T-cell (primary cell): ENCODE measurements around the gene LAIR2. TPM values are rescaled to one million over a fixed set of nuclear protein-coding genes. Genes with fewer than 3 reads are reported as not detected.

ENCODE experiments used
- ATAC-seq, 4 experiments: fragments of 200-7000 bp in 3 of 4; fragments of 150-1000 bp in 1 of 4; cut with Tn5 transposase; replicated peaks in 1 of 4; 1 replicate in 3 of 4; 2 replicates in 1 of 4; pipeline ENCODE4 v1.10.0; 2021; ENCODE audit warnings: moderate library complexity in 3 of 4, mild to moderate bottlenecking in 2 of 4, moderate number of reproducible peaks in 1 of 4
- CTCF ChIA-PET, 2 donors: fragments of 300-600 bp; sonication (Branson Sonifier 250); formaldehyde crosslinking; loops; one replicate each; lab custom pipeline; 2022; ENCODE audit warnings: antibody characterized with exemption in 2 of 2; lab: Charles Lee
- POLR2A ChIA-PET, 2 donors: fragments of 300-600 bp; sonication (Branson Sonifier 250); formaldehyde crosslinking; loops; one replicate each; lab custom pipeline; 2022; ENCODE audit warnings: antibody characterized with exemption in 2 of 2; lab: Charles Lee
- DNase-seq, 35 experiments: peaks; one replicate each; pipeline versions ENCODE4 v3.0.0 to v3.0.0-alpha.2; 2013 to 2023
- H3K27ac ChIP-seq: one replicate; pipeline ENCODE4 v1.5.1; 2013; ENCODE audit warnings: low read length
- H3K27me3 ChIP-seq, 2 experiments: replicated peaks in 1 of 2; 1 replicate in 1 of 2; 2 replicates in 1 of 2; pipeline versions ENCODE4 v1.6.1 to v1.7.0; 2013; ENCODE audit warnings: low read length in 1 of 2, mixed read lengths in 1 of 2; ENCODE audit not compliant: control insufficient read depth in 2 of 2, insufficient read depth in 2 of 2; ENCODE audit errors: extremely low read depth in 1 of 2
- H3K36me3 ChIP-seq, 2 donors: 1 replicate in 1 of 2; 2 replicates in 1 of 2; pipeline versions ENCODE4 v1.6.1 to v1.7.0; 2013; ENCODE audit warnings: low read length in 1 of 2; ENCODE audit not compliant: control insufficient read depth in 2 of 2, insufficient read depth in 1 of 2; ENCODE audit errors: extremely low read depth in 1 of 2
- H3K4me1 ChIP-seq, 2 experiments: 1 replicate in 1 of 2; 2 replicates in 1 of 2; pipeline versions ENCODE4 v1.6.1 to v1.7.0; 2013; ENCODE audit warnings: low read length in 2 of 2, mixed read lengths in 1 of 2; ENCODE audit not compliant: insufficient read depth in 2 of 2, control insufficient read depth in 1 of 2; ENCODE audit errors: extremely low read depth in 1 of 2
- H3K4me3 ChIP-seq, 2 donors: 1 replicate in 1 of 2; 2 replicates in 1 of 2; pipeline versions ENCODE4 v1.5.1 to v1.7.0; 2013; ENCODE audit warnings: mild to moderate bottlenecking in 2 of 2, low read length in 1 of 2, moderate library complexity in 1 of 2; ENCODE audit not compliant: control insufficient read depth in 1 of 2; ENCODE audit errors: extremely low read depth in 1 of 2
- H3K9me3 ChIP-seq: 2 replicates; pipeline ENCODE4 v1.7.0; 2013
- H3K27ac Mint-ChIP-seq, 2 donors: one replicate each; pipeline ENCODE4 v1.8.0; 2020 to 2021; ENCODE audit warnings: mild to moderate bottlenecking in 2 of 2, mixed read lengths in 2 of 2
- H3K27me3 Mint-ChIP-seq, 2 donors: one replicate each; pipeline ENCODE4 v1.8.0; 2021 to 2022; ENCODE audit warnings: mixed read lengths in 2 of 2
- H3K36me3 Mint-ChIP-seq: one replicate; pipeline ENCODE4 v1.8.0; 2021; ENCODE audit warnings: mixed read lengths
- H3K4me1 Mint-ChIP-seq, 3 donors: one replicate each; pipeline ENCODE4 v1.8.0; 2020 to 2022; ENCODE audit warnings: mixed read lengths in 3 of 3, mild to moderate bottlenecking in 1 of 3
- H3K4me3 Mint-ChIP-seq, 3 donors: one replicate each; pipeline ENCODE4 v1.8.0; 2020 to 2022; ENCODE audit warnings: mild to moderate bottlenecking in 3 of 3, mixed read lengths in 3 of 3, moderate library complexity in 3 of 3
- H3K9me3 Mint-ChIP-seq, 3 donors: one replicate each; pipeline ENCODE4 v1.8.0; 2020 to 2022; ENCODE audit warnings: mixed read lengths in 3 of 3
- WGBS: methylation state at CpG from one replicate; pipeline ENCODE4 v1.1.5; 2013; ENCODE audit warnings: missing lambda C conversion rate; ENCODE audit not compliant: insufficient coverage; 5-methylcytosine and 5-hydroxymethylcytosine counted together
- total RNA-seq, 35 experiments: library from RNA in 6 of 35; stranded (reverse) in 6 of 35; fragments of 120-200 nt in 1 of 35; gene quantifications; one replicate each; pipeline versions ENCODE4 v1.2.1 to v1.2.4 and lab custom pipeline; 2013 to 2026

LAIR2 gene
- total RNA-seq = 10 to 100 TPM in 1 of 5 donors, 1 to 10 TPM in 3, under 1 TPM in 1; 0.49 to 16.7 (median 1.3) TPM
- 13.0 TPM for total RNA-seq (2013)
- total RNA-seq (lab: John Stamatoyannopoulos, UW) = 0 to 1.8 (median 0.47) reads per million in 29 experiments

GRCh38 chr19:54502518-54503048, at the start of gene LAIR2:
TSS of gene LAIR2 (plus strand) at chr19:54502831. CDS start at chr19:54502919, 88 bp downstream.
- H3K36me3 Mint-ChIP-seq = no peaks in the 10 kb centered on the region
- CTCF ChIA-PET = interaction anchor here in 1 of 2 donors (0.6 to 1.1 kb wide), 2 partner anchors 24 to 543 kb away, joined by 3 to 4 read pairs; no protein-coding TSS in a partner anchor
- no peak within 1 kb of the TSS for H3K27ac Mint-ChIP-seq
- Histone ChIP-seq H3K4me3 (peak within 1 kb of the TSS; percentile 23 to 32), H3K4me1 (peaks cover 2 to 47% of the 10 kb centered on the region in 2 experiments), H3K9me3 (no peaks in the 10 kb centered on the region), H3K36me3 (no peaks in the 10 kb centered on the region), H3K27me3 (peaks cover 0 to 20% of the 10 kb centered on the region in 2 experiments), H3K27ac (no peak within 1 kb of the TSS)
- no peaks in the 10 kb centered on the region for H3K9me3 Mint-ChIP-seq
- H3K4me3 Mint-ChIP-seq = peak within 1 kb of the TSS in 1 of 3 donors; percentile 67
- peaks cover 24 to 43% (median 35%) of the 10 kb centered on the region in 3 donors for H3K4me1 Mint-ChIP-seq
- WGBS = 55% methylated on average over 7 of the region's 14 CpGs
- peaks cover 3 to 43% of the 10 kb centered on the region in 2 donors for H3K27me3 Mint-ChIP-seq
- POLR2A ChIA-PET = no interaction called here
- DNase-seq (peak in 10 of 35 experiments; percentile 10 to 45 (median 15)), ATAC-seq (peak in 1 of 4 experiments; percentile 56)

GRCh38 chr19:54453921-54454780, 48.5 kb upstream of the LAIR2 start:
- no peak overlapping the region for H3K27ac ChIP-seq
- Mint-ChIP-seq H3K36me3 (peaks cover 54% of the 10 kb centered on the region), H3K27me3 (no peaks in the 10 kb centered on the region), H3K27ac (no peak overlapping the region), H3K4me3 (no peak overlapping the region), H3K9me3 (no peaks in the 10 kb centered on the region), H3K4me1 (peaks cover 44 to 51% (median 45%) of the 10 kb centered on the region in 3 donors)
- ChIA-PET CTCF (no interaction called here), POLR2A (interaction anchor here in 1 of 2 donors (1.7 kb wide), 1 partner anchor 9 kb away, joined by 4 read pairs; the partner anchor contains the start of gene LENG9)
- DNase-seq (no peak), ATAC-seq (no peak)
- 95% methylated on average over 29 of the region's 31 CpGs for WGBS
- no peaks in the 10 kb centered on the region for H3K9me3 ChIP-seq
- peaks cover 34 to 92% of the 10 kb centered on the region in 2 donors for H3K36me3 ChIP-seq
- peaks cover 6 to 61% of the 10 kb centered on the region in 2 experiments for H3K4me1 ChIP-seq
- no peaks in the 10 kb centered on the region for H3K27me3 ChIP-seq
- no peak overlapping the region for H3K4me3 ChIP-seq

- ChIA-PET POLR2A (interaction anchor here in 1 of 2 donors (0.5 to 0.6 kb wide), 2 partner anchors 133 to 546 kb away, joined by 3 to 11 read pairs; no protein-coding TSS in a partner anchor), CTCF (no interaction called here)
- no peak overlapping the region for H3K27ac ChIP-seq
- 95% methylated on average over 30 of the region's 33 CpGs for WGBS
- Mint-ChIP-seq H3K9me3 (no peaks in the 10 kb centered on the region), H3K4me3 (no peak overlapping the region), H3K36me3 (peaks cover 55% of the 10 kb centered on the region), H3K4me1 (peaks cover 47 to 53% (median 47%) of the 10 kb centered on the region in 3 donors), H3K27me3 (no peaks in the 10 kb centered on the region), H3K27ac (no peak overlapping the region)
- H3K36me3 ChIP-seq = peaks cover 36 to 97% of the 10 kb centered on the region in 2 donors
- H3K27me3 ChIP-seq = no peaks in the 10 kb centered on the region
- no peaks in the 10 kb centered on the region for H3K9me3 ChIP-seq
- H3K4me1 ChIP-seq = peaks cover 2 to 64% of the 10 kb centered on the region in 2 experiments
- DNase-seq = no peak
- H3K4me3 ChIP-seq = no peak overlapping the region
- no peak for ATAC-seq
Measured at GRCh38 chr19:54454781-54455675, 47.6 kb upstream of the LAIR2 start.

GRCh38 chr19:54455786-54456422, 46.7 kb upstream of the LAIR2 start:
- ChIA-PET CTCF (interaction anchor here in 1 of 2 donors (0.6 kb wide), 1 partner anchor 273 kb away, joined by 3 read pairs; no protein-coding TSS in a partner anchor), POLR2A (interaction anchor here in 1 of 2 donors (0.5 kb wide), 1 partner anchor 545 kb away, joined by 3 read pairs; no protein-coding TSS in a partner anchor)
- H3K4me3 Mint-ChIP-seq = no peak overlapping the region
- no peak overlapping the region for H3K27ac ChIP-seq
- ATAC-seq = no peak
- no peak for DNase-seq
- peaks cover 39 to 97% of the 10 kb centered on the region in 2 donors for H3K36me3 ChIP-seq
- no peaks in the 10 kb centered on the region for H3K9me3 Mint-ChIP-seq
- H3K9me3 ChIP-seq = no peaks in the 10 kb centered on the region
- WGBS = 98% methylated on average over 22 of the region's 40 CpGs
- peaks cover 0 to 58% of the 10 kb centered on the region in 2 experiments for H3K4me1 ChIP-seq
- H3K4me3 ChIP-seq = no peak overlapping the region
- H3K27ac Mint-ChIP-seq = no peak overlapping the region
- H3K27me3 ChIP-seq = no peaks in the 10 kb centered on the region
- peaks cover 53% of the 10 kb centered on the region for H3K36me3 Mint-ChIP-seq
- peaks cover 38 to 45% (median 39%) of the 10 kb centered on the region in 3 donors for H3K4me1 Mint-ChIP-seq
- H3K27me3 Mint-ChIP-seq = no peaks in the 10 kb centered on the region

GRCh38 chr19:54456423-54457373, 45.9 kb upstream of the LAIR2 start:
- Mint-ChIP-seq H3K36me3 (peaks cover 46% of the 10 kb centered on the region), H3K27ac (no peak overlapping the region), H3K9me3 (no peaks in the 10 kb centered on the region), H3K4me3 (no peak overlapping the region), H3K27me3 (no peaks in the 10 kb centered on the region), H3K4me1 (peaks cover 30 to 38% (median 34%) of the 10 kb centered on the region in 3 donors)
- Histone ChIP-seq H3K27ac (no peak overlapping the region), H3K4me1 (peaks cover 0 to 50% of the 10 kb centered on the region in 2 experiments), H3K4me3 (no peak overlapping the region), H3K9me3 (no peaks in the 10 kb centered on the region), H3K36me3 (peaks cover 34 to 95% of the 10 kb centered on the region in 2 donors), H3K27me3 (no peaks in the 10 kb centered on the region)
- POLR2A ChIA-PET = no interaction called here
- CTCF ChIA-PET = no interaction called here
- WGBS = 97% methylated on average over 49 of the region's 51 CpGs
- ATAC-seq (peak in 1 of 4 experiments; percentile 5), DNase-seq (no peak)
